Activated CD4-positive, alpha-beta T cell treated with anti-CD3 and anti-CD28 coated beads, Interleukin-2, Interleukin-6, amounts not matched to agents 100 ng/mL and 50 ng/mL, durations not matched to agents 16 hours and 8 hours (primary cell): ENCODE measurements around the gene RBMY1J.
"Not testable (repeated sequence)": the region's sequence is repeated elsewhere in the genome, so short reads cannot be mapped to it uniquely, and the experiment has no call there.

Experiments used
- DNase-seq: peaks from one replicate; pipeline ENCODE4 v3.0.0-alpha.2; 2020

The RBMY1J gene

GRCh38 chrY:22403110-22403509, at the start of gene RBMY1J:
Gene RBMY1J (plus strand): TSS chrY:22403410. CDS start chrY:22405448, 2,038 bp downstream.
- DNase-seq = not testable (repeated sequence)

GRCh38 chrY:22367416-22367815, 35.8 kb upstream of the RBMY1J start:
- DNase-seq = no peak

GRCh38 chrY:22370623-22371022, 32.6 kb upstream of the RBMY1J start:
- no peak for DNase-seq

GRCh38 chrY:22373494-22373893, 29.7 kb upstream of the RBMY1J start:
- DNase-seq = no peak

GRCh38 chrY:22444718-22445396, 41.6 kb downstream of the RBMY1J start:
- not testable (repeated sequence) for DNase-seq

GRCh38 chrY:22455522-22455921, 52.3 kb downstream of the RBMY1J start:
- not testable (repeated sequence) for DNase-seq

- DNase-seq = not testable (repeated sequence)
These were observed 58.8 kb downstream of the RBMY1J start for GRCh38 chrY:22461962-22462361.
